GM12865 (cell line): ENCODE results near the gene ITPKB.

Experiments used
- DNase-seq: peaks from one replicate; pipeline ENCODE4 v3.0.0; 2010; ENCODE audit warnings: low read depth
- H3K4me3 ChIP-seq: 2 replicates; pipeline ENCODE4 v1.5.1; 2011; ENCODE audit warnings: mild to moderate bottlenecking, low read depth, low read length, control low read depth
- CTCF ChIP-seq: IDR thresholded peaks from 2 replicates; pipeline ENCODE4 v1.5.1; 2011; ENCODE audit warnings: low read length, control low read depth, low read depth, inconsistent platforms; ENCODE audit not compliant: insufficient read depth; ENCODE audit errors: missing control alignments

Gene ITPKB

GRCh38 chr1:226657895-226658545 lies 81.1 kb downstream of the ITPKB start:
- TF ChIP-seq CTCF: no peak
- no peak for DNase-seq
- H3K4me3 ChIP-seq: no peak overlapping the region

- DNase-seq: no peak
- H3K4me3 ChIP-seq: no peak overlapping the region
- TF ChIP-seq CTCF: no peak
Observed at GRCh38 chr1:226656601-226657277, 82.3 kb downstream of the ITPKB start.

GRCh38 chr1:226656201-226656600 lies 82.9 kb downstream of the ITPKB start:
- H3K4me3 ChIP-seq: no peak overlapping the region
- TF ChIP-seq CTCF: no peak
- DNase-seq: no peak

GRCh38 chr1:226655251-226656163 lies 83.6 kb downstream of the ITPKB start:
- peak; percentile 40 for DNase-seq
- TF ChIP-seq CTCF: no peak
- no peak overlapping the region for H3K4me3 ChIP-seq

- no peak overlapping the region for H3K4me3 ChIP-seq
- no peak for TF ChIP-seq CTCF
- no peak for DNase-seq
Observed at GRCh38 chr1:226654668-226655055, 84.4 kb downstream of the ITPKB start.

- H3K4me3 ChIP-seq: 0 out of 2 replicates have a peak overlapping the region, but pooled peaks have one; percentile 8
- peak; percentile 37 for DNase-seq
- no peak for TF ChIP-seq CTCF
Observed at GRCh38 chr1:226654046-226654667, 84.9 kb downstream of the ITPKB start.
